GM18870 (cell line): Measurements from ENCODE around the gene POT1.
A peak's percentile ranks its signal among the peaks of the same experiment; 100 is the strongest.

Experiments used
- ATAC-seq: cut with Tn5 transposase; IDR thresholded peaks from one replicate; pipeline ENCODE4 v1.9.1; 2021; ENCODE audit warnings: moderate library complexity; ENCODE audit not compliant: unreplicated experiment

POT1 gene

GRCh38 chr7:124914298-124914697 lies 15.3 kb downstream of the POT1 start:
- peak; percentile 71 for ATAC-seq

- ATAC-seq: no peak
Measured at GRCh38 chr7:124912972-124913371, 16.7 kb downstream of the POT1 start.

GRCh38 chr7:124909808-124910207 lies 19.8 kb downstream of the POT1 start:
- no peak for ATAC-seq

GRCh38 chr7:124908259-124908658 lies 21.4 kb downstream of the POT1 start:
- ATAC-seq: no peak

- no peak for ATAC-seq
Measured at GRCh38 chr7:124907490-124907889, 22.1 kb downstream of the POT1 start.

- ATAC-seq: no peak
Measured at GRCh38 chr7:124898531-124898930, 31.1 kb downstream of the POT1 start.

- no peak for ATAC-seq
Measured at GRCh38 chr7:124896001-124896400, 33.6 kb downstream of the POT1 start.

- ATAC-seq: peak; percentile 95
Measured at GRCh38 chr7:124893140-124893827, 36.3 kb downstream of the POT1 start.

- no peak for ATAC-seq
Measured at GRCh38 chr7:124887247-124887646, 42.4 kb downstream of the POT1 start.

GRCh38 chr7:124881981-124882380 lies 47.6 kb downstream of the POT1 start:
- ATAC-seq: no peak

- no peak for ATAC-seq
Measured at GRCh38 chr7:124879771-124880170, 49.9 kb downstream of the POT1 start.

GRCh38 chr7:124879103-124879502 lies 50.5 kb downstream of the POT1 start:
- ATAC-seq: no peak

GRCh38 chr7:124874644-124875163 lies 54.9 kb downstream of the POT1 start:
- no peak for ATAC-seq

- no peak for ATAC-seq
Measured at GRCh38 chr7:124857672-124858235, 71.9 kb downstream of the POT1 start.

GRCh38 chr7:124856299-124856888 lies 73.2 kb downstream of the POT1 start:
- ATAC-seq: peak; percentile 66

- no peak for ATAC-seq
Measured at GRCh38 chr7:124843336-124843735, 86.3 kb downstream of the POT1 start.

- no peak for ATAC-seq
Measured at GRCh38 chr7:124840435-124840834, 89.2 kb downstream of the POT1 start.

- no peak for ATAC-seq
Measured at GRCh38 chr7:124839687-124840086, 89.9 kb downstream of the POT1 start.

GRCh38 chr7:124836173-124836572 lies 93.5 kb downstream of the POT1 start:
- no peak for ATAC-seq

- no peak for ATAC-seq
Measured at GRCh38 chr7:124818807-124819206, 110.8 kb downstream of the POT1 start.

- no peak for ATAC-seq
Measured at GRCh38 chr7:124813994-124814798, 115.4 kb downstream of the POT1 start.
